GM18858 (cell line): ENCODE data around the gene CELSR2.
"Not testable (repeated sequence)": the region's sequence is repeated elsewhere in the genome, so short reads cannot be mapped to it uniquely, and the experiment has no call there.

Experiments used
- ATAC-seq: cut with Tn5 transposase; IDR thresholded peaks from one replicate; pipeline ENCODE4 v1.9.1; 2021; ENCODE audit not compliant: unreplicated experiment

CELSR2 gene

GRCh38 chr1:109300650-109301151, 51.4 kb downstream of the CELSR2 start:
- no peak for ATAC-seq

DNA sequence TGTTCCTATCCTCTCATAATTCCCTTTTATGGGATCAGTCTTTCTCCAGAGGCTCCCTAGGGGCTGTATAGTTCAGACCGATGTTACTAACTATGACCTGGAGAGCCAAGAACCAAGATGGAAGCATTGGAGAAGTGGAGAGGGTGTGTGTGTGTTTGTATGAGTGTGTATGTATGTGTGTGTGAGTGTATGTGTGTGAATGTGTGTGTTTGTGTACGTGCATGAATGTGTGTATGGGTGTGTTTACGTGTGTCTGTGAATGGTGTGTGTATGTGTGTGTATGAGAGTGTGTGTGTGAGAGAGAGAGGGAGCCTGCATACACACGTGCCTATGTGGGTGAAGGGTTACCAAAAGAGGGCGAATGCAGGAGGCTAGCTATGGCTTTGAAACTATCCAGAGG, 52.5 kb downstream of the CELSR2 start:
- ATAC-seq, result no peak

DNA sequence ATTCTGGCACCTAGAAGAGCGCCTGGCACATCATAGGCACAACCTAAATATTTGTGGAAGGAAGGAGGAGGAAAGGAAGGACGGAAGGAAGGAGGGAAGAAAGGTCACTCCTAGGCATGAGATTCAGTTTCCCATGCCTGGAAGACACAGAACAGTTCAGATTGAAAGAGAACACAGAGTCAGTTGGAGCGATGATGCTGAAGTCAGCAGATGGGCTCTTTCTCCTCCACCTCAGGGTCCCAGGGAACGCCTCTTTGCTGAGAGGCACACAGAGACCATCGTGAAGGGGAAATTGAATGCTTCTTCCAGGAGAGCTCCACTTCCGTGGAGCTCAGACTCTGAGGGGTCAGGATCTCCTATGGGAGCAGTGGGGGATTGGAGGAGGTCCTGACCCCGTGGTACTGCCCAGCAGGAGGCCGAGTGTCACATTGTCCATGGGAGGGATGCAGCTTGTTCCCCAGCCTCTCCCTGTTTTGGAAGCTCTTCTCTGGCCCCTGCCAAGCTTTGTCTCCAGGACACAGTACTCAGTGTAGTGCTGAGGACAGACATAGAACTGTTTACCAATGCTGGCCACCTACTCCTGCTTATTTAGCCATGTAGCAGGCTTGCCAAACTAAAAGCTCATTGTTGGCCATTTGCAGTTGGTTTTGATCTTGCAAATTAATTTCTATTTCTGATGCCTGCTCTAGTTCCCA, 55.0 kb downstream of the CELSR2 start:
- ATAC-seq, result no peak

DNA sequence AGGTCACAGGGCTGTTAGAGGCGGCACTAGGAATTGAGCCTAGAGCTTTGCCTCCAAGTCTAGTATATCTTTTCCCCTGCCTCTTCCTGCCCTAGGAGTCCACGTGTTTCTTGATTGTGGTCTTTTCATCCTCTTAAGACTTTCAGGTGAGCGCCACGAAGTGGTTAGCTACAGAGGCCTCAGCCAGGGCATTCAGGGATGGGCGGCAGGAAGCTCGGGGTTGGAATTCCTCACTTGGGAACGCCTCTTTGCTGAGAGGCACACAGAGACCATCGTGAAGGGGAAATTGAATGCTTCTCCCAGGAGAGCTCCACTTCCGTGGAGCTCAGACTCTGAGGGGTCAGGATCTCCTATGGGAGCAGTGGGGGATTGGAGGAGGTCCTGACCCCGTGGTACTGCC, 56.7 kb downstream of the CELSR2 start:
- not testable (repeated sequence) for ATAC-seq

DNA sequence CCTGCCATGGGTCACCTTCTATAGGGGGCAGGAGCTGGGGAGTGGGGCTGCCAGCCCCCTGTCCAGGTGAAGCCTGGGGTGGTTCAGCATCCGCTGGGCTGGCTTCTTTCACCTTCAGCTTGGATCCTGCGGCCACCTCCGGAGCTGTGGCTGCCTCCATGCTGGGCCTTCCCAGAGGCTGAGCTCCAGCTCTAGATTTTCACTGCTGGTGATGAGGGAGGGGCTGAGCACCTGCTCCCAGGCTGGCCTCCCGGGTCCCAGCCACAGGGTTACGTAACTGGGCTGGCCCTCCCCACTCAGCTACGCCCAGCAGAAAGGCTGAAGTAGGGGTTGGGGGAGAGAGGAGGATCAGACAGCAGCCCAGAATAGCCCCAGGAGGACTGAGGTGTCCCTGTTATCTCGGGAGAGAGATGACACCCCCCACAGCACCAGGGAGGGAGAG, 57.5 kb downstream of the CELSR2 start, which contains the start of gene MYBPHL:
Gene MYBPHL (minus strand): TSS at position 180 of the 442 bp plus-strand sequence. CDS start 20 bp downstream, at position 160.
- no peak for ATAC-seq

GRCh38 chr1:109307274-109308021, 58.1 kb downstream of the CELSR2 start:
- ATAC-seq, result no peak

- ATAC-seq, result no peak
These were observed 60.0 kb downstream of the CELSR2 start for GRCh38 chr1:109309347-109309746.

DNA sequence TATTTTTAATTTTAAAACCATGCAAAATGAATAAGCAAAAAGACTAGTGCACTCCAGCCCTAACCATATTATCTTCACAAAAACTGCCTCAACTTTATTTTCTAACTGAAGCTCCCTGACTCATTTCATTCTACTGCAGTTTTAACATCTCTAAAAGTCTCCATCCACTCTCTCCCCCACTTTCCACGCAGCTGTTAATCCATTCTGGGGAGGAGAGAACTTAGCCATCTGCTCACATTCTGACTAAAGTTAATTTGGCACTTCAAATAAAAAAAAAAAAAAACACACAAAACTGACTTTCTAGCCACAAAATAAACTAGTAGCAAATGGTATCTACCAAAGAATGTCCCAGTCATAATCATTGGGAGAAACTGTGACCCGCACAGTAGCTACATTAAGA, 62.9 kb downstream of the CELSR2 start:
- ATAC-seq, result no peak

DNA sequence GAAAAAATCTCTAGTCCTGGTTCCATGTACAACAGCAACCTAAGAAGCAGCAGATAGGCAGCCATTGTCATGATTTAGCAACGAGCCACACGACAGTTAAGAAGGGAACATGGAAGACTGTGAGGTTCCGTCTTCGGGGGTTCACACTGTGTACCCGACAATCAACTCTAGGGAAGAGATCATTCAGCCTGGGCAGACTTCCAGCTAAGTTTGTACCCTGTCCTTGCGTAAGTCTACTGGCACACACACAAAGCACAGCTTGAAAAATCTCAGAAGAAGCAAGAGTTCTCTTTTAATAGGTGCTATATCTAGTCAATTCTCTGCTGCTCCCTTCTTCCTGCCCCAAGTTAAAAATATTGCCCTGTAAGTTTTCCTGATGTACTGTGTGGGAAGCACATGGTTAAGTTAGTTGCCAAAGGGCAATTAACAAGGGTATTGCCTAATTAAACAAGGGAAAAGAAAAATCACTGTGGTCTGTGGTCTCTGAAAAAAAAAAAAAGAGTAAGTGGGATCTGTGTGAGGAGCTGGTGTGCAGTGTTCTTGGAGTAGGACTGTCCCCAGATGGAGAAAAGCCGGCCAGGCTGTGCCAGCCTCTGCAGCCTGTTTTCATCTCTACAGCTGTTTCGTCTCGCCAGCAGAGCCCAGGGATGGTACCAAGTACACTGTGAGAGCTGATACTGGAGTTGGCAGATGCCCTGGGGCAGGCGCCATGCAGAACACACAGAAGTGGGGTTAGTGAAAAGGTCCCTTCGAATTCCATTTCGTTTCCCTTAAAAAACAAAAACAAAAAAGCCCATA, 63.8 kb downstream of the CELSR2 start:
- ATAC-seq, result no peak

DNA sequence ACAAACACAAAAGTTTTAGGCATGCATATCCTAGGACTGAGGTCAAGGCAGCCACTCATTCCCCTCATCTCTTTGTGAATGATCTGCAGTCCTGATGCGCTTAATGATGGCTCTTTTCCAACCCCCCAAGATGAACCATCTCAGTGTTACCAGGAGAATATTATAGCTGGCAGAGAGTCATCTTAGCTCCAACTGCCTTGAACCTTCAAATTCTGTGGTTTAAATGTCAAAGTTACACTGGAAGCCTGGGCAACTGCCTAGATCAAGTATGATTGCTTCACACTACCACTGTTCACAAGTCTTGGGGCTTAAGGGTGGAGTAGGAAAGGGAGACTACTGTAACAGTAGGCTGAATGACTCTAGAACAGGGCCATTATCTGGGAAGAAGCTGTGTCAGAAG, 65.5 kb downstream of the CELSR2 start:
- no peak for ATAC-seq

DNA sequence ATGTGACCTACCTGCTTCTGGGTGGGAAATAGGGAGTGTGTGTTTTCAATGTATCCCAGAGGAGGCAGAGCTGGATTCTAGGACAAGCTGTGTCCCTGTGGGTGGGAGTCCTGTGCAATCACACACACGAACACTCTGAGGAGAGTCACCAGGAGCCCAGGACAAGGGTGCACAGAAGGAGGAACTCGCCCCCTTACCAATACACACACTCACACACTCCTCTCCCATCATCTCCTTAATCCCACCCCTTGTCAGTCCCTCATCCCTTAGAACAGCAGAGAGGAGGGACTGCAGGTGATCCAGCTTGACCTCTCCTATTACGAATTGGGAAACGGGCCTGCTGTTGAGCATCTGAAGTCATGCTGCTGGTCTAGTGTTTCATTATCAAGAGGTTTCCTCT, 65.9 kb downstream of the CELSR2 start:
- no peak for ATAC-seq

- ATAC-seq, result no peak
These were observed 67.2 kb downstream of the CELSR2 start for GRCh38 chr1:109316506-109316905.

DNA sequence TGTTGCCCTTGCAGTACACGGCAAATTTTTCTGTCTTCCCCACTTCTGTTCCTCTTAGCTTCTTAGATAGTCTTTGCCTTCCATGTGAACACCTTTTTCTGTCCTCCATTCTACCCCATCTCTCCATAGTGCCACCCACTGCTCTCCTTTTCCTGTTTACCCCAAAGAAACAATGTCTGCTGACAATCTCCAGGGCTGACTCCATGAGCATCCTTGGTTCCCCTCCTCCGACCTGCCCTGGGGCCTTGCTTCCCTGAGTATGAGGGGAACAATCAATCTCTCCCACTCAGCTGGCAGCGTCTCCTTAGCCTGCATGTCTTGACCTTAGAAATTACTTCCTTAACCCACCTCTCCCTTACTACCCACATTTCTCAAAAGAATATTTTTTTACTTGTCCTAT, 69.8 kb downstream of the CELSR2 start:
- no peak for ATAC-seq

DNA sequence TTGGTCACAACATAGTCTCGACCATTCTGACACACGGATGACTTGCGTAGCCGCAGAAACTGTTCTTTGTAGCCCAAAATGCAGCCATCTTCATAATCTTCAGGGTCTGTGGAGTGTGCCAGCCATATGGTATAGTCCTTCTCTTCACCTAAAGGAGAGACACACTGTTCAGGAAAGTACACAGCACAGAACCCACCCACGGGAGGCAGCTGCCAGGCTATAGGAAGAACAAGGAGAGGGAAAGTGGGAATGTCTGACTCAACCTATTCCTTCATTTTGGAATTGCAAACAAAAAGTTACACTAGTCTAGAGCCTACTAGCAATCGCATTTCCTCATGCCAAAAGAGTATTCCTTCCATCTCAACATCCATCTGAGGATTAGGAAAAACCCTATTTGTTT, 73.6 kb downstream of the CELSR2 start:
- ATAC-seq, result no peak
